Transverse colon (tissue), 4 donors: ENCODE measurements around the gene SAMD7.

ENCODE experiments used
- POLR2AphosphoS5 ChIP-seq, 3 donors: sonication (generic); formaldehyde crosslinking; IDR thresholded peaks; one replicate each; pipeline ENCODE4 v1.6.1; 2016; ENCODE audit warnings: antibody characterized with exemption in 3 of 3
- TF ChIP-seq, protein P1 (sequence below), 5 experiments: fragments of 200-600 bp in 3 of 5; fragments of 450-650 bp in 2 of 5; sonication (generic) in 3 of 5; IDR thresholded peaks; 1 replicate in 2 of 5; 2 replicates in 3 of 5; pipeline ENCODE4 v1.5.1; 2016 to 2017; ENCODE audit warnings: antibody characterized with exemption in 5 of 5, inconsistent platforms in 3 of 5, mild to moderate bottlenecking in 2 of 5, moderate library complexity in 1 of 5

DNA sequence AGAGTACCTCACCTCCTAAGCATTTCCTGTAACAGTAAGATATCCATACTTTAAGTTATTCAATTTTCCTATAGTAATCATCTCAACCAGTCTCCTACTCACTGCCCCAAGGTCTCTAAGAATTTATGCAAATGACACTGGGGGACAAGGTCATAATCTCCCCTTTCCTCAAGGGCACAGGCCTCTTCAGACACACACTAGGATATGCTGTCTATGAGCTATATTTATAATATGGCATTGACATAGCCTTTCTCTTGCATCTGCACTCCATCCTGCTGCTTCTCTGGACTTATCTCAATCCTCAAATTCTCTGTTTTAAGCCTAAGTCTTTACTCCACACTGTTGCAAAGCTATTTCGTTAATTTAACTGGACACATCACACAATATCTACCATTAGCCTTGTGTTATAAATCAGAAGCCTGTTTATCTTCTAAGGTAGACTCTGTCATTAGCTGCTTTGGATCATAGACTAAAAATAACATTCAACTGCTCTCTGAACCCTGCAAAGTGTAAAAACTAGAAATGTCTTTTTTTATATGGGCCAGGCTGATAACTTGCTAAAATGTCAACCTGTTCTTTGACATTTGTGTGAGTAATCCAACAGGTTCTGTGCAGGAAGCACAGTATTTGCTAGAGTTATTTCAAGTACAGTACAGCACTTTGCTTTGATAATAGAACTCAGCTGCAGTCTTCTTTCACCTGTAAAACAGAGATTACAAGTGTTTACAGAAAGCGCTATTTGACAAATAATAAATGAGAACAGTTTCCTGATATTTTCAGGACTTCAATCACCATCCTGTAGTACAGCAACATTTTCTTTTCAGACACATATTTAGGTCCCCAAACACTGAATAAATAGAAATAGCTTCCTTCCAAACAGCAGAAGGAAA lies 37.4 kb downstream of the SAMD7 start:
- TF ChIP-seq, protein P1, sequence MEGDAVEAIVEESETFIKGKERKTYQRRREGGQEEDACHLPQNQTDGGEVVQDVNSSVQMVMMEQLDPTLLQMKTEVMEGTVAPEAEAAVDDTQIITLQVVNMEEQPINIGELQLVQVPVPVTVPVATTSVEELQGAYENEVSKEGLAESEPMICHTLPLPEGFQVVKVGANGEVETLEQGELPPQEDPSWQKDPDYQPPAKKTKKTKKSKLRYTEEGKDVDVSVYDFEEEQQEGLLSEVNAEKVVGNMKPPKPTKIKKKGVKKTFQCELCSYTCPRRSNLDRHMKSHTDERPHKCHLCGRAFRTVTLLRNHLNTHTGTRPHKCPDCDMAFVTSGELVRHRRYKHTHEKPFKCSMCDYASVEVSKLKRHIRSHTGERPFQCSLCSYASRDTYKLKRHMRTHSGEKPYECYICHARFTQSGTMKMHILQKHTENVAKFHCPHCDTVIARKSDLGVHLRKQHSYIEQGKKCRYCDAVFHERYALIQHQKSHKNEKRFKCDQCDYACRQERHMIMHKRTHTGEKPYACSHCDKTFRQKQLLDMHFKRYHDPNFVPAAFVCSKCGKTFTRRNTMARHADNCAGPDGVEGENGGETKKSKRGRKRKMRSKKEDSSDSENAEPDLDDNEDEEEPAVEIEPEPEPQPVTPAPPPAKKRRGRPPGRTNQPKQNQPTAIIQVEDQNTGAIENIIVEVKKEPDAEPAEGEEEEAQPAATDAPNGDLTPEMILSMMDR (IDR thresholded peaks at IDR 0.05) = no peak
- TF ChIP-seq POLR2AphosphoS5 (IDR thresholded peaks at IDR 0.05) = no peak
